Effector CD4-positive, alpha-beta T cell (primary cell): Measurements from ENCODE around the gene ZNF318.
"Not testable (repeated sequence)": the region's sequence is repeated elsewhere in the genome, so short reads cannot be mapped to it uniquely, and the experiment has no call there.

ENCODE experiments used
- DNase-seq: peaks from one replicate; pipeline ENCODE4 v3.0.0-alpha.2; 2020

ZNF318 gene

DNA sequence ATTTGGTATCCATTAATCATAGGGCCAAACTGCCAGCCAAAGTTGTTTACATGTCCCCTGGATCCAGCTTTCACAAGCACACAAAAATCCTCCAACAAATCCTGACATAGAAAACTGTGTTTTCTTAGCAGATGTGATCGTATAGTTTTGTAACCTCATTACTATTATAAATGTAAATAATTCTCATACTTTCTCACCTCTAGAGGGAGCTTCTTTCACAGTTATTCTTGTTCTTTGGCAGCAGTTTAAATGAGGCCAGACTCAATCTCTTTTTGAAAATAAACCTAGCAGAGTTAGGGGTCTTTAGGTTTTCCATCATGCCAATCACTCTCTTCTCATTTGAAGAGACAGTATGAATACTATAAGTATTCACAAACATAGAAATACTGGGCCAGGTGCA is 17.0 kb upstream of the ZNF318 start:
- DNase-seq: no peak

DNA sequence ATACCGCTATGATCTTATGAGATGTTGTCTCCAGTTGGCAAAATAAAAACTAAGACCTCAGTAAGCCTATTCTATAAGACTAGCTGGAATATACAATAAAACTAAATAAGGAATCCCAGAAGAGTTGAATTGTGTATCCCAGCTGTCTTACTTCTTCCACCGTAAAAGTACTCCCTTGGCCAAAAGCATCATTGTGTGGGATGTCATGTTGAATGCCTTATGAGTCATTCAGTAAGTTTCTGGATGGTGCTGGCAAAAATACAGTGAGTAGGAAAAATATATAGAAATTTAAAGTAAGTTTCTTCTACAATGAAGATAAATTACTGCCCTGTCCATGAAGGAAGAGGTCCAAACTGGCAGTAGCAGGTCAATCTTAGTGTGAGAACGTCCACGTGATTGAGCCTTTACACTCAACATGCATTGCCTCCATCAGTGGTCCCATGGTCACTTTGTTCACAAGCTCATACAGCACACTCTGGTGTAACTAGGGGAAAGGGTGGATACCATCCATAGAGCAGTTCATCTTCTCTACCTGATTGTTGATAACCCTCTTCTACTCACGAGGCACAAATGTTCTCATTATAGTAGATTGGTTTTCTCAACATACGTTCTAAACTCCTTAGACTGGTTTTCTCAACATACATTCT is 13.7 kb upstream of the ZNF318 start:
- no peak for DNase-seq

GRCh38 chr6:43380858-43381257 is 11.4 kb upstream of the ZNF318 start:
- DNase-seq: not testable (repeated sequence)

GRCh38 chr6:43378631-43379030 is 9.2 kb upstream of the ZNF318 start:
- DNase-seq: no peak

GRCh38 chr6:43377710-43378229 is 8.3 kb upstream of the ZNF318 start:
- no peak for DNase-seq

DNA sequence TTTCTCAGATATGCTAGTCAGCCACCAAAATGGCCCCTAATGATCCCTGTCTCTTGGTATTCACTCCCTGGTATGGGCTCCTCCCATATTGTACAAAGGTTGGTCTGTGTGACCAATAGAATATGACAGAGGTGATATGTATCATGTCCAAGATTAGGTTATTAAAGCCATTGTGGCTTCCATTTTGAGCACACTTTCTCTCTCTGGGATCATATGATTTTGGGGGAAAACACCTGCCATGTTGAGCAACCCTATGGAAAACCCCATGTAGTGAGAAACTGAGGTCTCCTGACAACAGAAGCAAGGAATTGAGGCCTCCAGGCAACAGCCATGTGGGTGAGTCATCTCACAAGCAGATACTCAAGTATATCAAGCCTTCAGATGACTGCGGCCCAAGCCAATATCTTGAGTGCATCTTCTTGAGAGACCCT is 7.1 kb upstream of the ZNF318 start:
- no peak for DNase-seq

- no peak for DNase-seq
Observed at GRCh38 chr6:43375693-43376092, 6.2 kb upstream of the ZNF318 start.

DNA sequence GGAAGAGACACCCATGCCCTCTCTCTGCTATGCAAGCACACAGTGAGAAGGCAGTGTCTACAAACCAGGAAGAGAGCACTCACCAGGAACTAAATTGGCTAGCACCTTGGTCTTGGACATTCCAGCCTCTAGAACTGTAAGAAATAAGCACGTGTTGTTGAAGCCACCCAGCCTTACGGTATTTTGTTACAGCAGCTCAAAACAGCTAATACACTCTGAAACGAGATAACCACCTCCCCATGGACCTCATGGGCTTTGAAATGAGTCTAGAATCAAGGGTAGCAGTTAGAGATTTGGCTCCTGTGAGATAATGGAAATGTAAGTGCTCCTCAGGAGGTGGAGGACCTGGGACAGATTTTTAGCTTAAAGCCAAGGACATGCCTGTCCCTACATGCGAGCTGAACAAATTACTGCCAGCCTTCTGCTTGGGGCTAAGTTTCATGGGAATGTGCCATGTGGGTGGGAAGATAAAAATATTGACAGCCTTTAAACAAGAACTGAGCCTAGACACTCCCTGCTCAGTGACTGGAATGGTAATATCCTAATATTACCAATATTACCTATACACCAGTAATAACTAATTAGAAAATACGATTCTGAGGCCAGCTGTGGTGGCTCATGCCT is 3.9 kb upstream of the ZNF318 start:
- DNase-seq: no peak

DNA sequence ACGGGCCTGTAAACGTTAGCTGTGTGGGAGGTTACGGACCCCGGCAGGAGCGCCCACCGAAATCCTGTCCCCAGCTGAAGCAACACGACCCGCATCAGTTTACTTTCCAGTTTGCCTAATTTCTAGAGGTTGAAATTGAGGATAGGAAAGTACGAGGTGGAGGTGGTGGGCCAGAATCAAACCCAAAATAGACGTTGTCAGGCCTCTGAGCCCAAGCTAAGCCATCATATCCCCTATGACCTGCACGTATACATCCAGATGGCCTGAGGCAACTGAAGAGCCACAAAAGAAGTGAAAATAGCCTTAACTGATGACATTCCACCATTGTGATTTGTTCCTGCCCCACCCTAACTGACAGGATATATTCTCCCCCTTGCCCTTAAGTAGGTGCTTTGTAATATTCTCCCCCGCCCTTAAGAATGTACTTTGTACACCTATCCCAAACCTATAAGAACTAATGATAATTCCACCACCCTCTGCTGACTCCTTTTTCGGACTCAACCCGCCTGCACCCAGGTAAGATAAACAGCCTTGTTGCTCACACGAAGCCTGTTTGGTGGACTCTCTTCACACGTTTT is 645 bp upstream of the ZNF318 start:
- DNase-seq: not testable (repeated sequence)

- DNase-seq: no peak
Observed at GRCh38 chr6:43368259-43369160, 937 bp downstream of the ZNF318 start.

DNA sequence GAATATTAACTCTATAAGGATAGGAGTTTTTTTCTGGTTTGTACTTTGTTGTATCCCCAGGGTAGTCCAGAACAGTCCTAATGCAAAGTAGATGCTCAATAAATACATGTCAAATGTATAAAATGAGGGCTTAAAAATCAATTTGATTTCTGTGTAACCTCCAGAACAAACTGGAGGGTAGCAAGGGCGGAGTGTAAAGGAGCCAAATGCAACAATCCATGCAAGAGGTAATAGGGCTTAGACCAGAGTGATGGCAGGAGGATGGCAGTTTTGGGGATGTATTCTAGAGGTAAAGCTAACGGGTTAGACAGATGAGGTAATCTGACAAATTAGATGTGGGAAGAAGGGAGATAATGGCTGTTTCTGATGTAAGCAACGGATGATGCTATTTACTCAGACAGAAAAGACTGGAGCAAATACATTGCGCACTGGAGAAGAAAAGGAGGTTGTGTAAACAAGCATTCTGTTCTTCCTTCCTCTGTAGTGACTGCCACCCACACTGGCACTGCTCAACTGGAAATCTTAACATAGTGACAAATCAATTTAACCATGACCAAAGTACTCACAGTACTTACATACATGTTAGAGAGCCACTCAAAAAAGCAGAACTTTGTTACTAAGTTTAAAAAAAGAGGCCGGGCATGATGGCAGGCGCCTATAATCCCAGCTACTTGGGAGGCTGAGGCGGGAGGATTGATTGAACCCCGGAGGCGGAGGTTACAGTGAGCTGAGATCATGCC is 2.0 kb downstream of the ZNF318 start:
- DNase-seq: no peak

DNA sequence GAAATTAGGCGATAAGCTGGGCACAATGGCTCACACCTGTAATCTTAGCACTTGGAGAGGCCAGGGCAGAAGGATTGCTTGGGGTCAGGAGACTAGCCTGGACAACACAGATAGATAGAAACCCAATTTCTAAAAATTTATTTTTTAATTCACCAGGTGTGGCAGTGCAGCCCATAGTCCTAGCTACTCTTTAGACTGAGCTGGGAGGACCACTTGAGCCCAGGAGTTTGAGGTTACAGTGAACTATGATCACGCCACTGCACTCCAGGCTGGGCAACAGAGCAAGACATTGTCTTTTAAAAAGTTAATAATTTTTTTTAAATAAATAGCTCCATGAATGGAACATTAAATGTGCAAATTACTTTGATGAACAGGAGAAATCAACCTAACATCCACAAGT is 8.2 kb downstream of the ZNF318 start:
- no peak for DNase-seq

DNA sequence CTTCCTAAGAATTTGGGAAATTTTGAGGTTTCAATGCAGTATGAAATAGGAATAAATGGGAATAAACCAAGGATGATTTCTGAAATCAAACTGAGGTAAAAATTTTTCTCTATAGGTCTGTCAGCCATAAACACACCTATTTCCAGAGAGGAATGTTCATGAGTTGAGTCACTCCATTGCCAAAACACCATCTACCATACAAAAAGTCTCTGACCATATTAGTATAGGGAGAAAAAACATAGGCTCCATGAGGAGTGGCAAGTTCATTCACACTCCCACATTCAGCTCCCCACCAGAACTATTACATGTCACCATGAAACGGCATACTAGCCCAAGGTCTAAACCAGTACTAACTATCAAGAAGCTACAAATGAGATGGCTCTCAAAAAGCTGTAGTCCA is 9.6 kb downstream of the ZNF318 start:
- no peak for DNase-seq

DNA sequence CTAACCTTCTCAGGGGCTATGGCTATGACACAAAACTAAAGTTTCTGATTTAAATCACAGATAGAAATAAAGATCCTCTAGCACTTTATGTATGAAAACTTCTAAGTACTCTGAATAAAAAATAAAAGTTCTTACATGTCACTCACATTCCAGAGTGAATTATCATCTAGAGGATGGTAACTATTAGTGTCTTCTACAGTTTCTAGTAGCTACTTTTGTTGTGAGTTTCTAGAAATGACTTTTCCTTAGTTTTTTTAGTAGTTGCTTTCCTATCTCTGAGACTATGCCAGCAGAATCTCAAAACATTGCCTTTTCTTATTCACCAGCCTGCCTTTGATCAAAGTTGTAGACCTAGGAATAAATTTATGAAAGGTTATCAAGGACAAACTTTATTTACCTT is 10.1 kb downstream of the ZNF318 start:
- DNase-seq: no peak

DNA sequence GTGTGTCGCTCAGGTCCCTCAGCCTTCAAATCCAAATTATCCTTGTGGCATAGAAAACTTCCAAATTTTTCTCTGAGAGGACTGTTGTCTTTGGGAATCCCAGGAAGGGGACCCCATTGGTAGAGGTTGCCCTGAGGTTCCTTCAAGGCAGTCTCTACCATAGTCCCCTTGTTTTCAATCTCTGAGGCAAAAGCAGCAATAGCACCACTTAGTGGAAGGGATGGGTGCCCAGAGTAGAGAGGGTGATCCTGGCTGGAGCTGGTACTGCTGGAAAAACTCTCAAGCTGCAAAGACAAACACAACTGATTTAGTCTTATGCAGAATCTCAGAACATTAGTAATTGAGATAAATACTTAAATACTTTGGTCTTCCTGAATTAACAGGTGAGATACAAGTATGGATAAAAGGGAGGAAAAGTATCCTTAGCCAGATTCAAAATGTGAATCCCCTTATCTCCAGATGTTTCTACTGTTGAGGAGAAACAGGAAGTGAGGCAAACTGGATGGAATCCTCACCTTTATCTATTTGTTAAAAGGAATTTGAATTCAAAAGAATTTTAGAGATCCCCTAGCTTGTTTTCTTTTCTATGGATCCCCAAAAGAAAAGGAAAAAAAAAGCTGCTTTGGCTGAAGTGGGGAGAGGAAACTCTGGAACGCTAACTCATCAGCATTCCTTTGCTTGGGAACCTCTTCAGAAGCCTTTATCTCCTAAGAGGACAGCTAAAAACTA is 13.4 kb downstream of the ZNF318 start:
- no peak for DNase-seq

GRCh38 chr6:43351951-43352350 is 17.5 kb downstream of the ZNF318 start:
- not testable (repeated sequence) for DNase-seq

DNA sequence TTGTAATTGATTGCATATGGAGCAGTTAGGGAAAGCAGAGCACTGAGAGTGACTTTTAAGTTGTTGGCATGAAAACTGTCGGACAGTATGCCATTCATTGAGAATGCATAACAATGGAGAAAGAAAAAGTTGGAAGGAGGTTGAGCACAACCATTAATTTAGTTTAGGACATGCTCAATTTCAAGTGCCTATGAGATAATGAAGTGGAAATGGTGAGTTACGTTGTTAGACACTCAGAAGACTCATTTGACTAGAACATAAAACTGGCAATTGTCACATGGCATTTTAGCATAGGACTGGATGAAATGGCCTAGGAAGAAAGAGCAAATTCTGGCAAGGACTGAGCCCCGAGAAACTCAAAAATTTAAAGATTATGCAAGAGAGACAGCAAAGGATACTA is 22.0 kb downstream of the ZNF318 start:
- DNase-seq: no peak

- DNase-seq: no peak
Observed at GRCh38 chr6:43347021-43347420, 22.4 kb downstream of the ZNF318 start.

DNA sequence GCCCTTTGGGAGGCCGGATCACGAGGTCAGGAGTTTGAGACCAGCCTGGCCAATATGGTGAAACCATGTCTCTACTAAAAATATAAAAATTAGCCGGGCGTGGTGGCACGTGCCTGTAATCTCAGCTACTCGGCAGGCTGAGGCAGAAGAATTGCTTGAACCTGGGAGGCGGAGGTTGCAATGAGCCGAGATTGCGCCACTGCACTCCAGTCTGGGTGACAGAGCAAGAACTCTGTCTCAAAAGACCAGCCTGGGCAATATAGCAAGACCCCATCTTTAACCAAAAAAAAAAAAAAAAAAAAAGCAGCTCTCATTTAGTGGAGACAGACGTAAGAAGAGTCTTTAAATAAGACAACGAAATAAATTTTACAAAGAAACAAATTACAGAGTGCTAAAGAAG is 23.2 kb downstream of the ZNF318 start:
- not testable (repeated sequence) for DNase-seq

DNA sequence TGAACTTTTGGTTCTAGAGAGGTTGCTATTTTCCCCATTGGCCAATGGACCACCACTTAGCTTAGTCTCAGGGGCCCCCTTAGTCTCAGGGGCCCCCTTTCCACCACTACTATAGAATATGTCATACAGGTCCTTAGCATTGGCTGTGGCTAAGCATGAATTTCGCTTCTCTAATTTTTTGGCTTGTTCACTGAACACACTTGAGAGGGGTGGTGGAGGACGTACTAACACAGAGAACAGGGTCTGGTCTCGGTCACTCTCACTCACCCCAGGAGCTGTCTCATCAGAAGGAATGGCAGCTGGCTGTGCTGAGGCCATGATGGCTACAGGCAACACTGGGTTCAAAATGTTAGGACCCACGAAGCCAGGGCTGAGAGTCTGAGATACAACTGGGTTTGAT is 30.3 kb downstream of the ZNF318 start:
- DNase-seq: no peak

- DNase-seq: no peak
Observed at GRCh38 chr6:43338243-43338642, 31.2 kb downstream of the ZNF318 start.

GRCh38 chr6:43336382-43336781 is 33.1 kb downstream of the ZNF318 start:
- DNase-seq: no peak
